Small intestine (tissue), 7 donors: ENCODE data around the gene FAM83C. TPM values are rescaled to one million over a fixed set of nuclear protein-coding genes. Genes with fewer than 3 reads are reported as not detected.

Experiments used
- DNase-seq, 2 donors: peaks; one replicate each; pipeline versions ENCODE4 v3.0.0 to v3.0.0-alpha.2; 2013
- FAIRE-seq: peaks from 2 replicates; lab custom pipeline; 2012; peaks lifted over from hg19 to GRCh38; lab: Jason Lieb, UNC
- H3K27ac ChIP-seq, 3 donors: one replicate each; pipeline ENCODE4 v1.5.1; 2013; ENCODE audit warnings: low read length in 2 of 3, mild to moderate bottlenecking in 2 of 3, control low read depth in 1 of 3, inconsistent platforms in 1 of 3, low read depth in 1 of 3, moderate library complexity in 1 of 3
- H3K27me3 ChIP-seq, 3 donors: one replicate each; pipeline ENCODE4 v1.6.1; 2013; ENCODE audit warnings: low read length in 3 of 3, inconsistent platforms in 1 of 3; ENCODE audit not compliant: control insufficient read depth in 3 of 3, insufficient read depth in 3 of 3
- H3K36me3 ChIP-seq, 3 donors: one replicate each; pipeline ENCODE4 v1.6.1; 2013; ENCODE audit warnings: low read length in 3 of 3, inconsistent platforms in 1 of 3, low read depth in 1 of 3, mild to moderate bottlenecking in 1 of 3, moderate library complexity in 1 of 3; ENCODE audit not compliant: control insufficient read depth in 3 of 3, insufficient read depth in 2 of 3
- H3K4me1 ChIP-seq, 3 donors: one replicate each; pipeline ENCODE4 v1.6.1; 2013; ENCODE audit warnings: low read length in 2 of 3, inconsistent platforms in 1 of 3, low read depth in 1 of 3, mild to moderate bottlenecking in 1 of 3, moderate library complexity in 1 of 3; ENCODE audit not compliant: control insufficient read depth in 3 of 3, insufficient read depth in 2 of 3
- H3K4me3 ChIP-seq, 3 donors: one replicate each; pipeline ENCODE4 v1.5.1; 2013; ENCODE audit warnings: low read length in 3 of 3, control low read depth in 1 of 3, inconsistent platforms in 1 of 3, low read depth in 1 of 3, mild to moderate bottlenecking in 1 of 3, moderate library complexity in 1 of 3
- H3K9me3 ChIP-seq, 2 donors: one replicate each; pipeline ENCODE4 v1.6.1; 2013; ENCODE audit warnings: low read depth in 1 of 2, low read length in 1 of 2; ENCODE audit not compliant: control insufficient read depth in 2 of 2, insufficient read depth in 1 of 2
- WGBS, 3 donors: extraction: QIAGEN DNeasy Blood & Tissue Kit; methylation state at CpG; one replicate each; pipeline ENCODE4 v1.1.7; 2013; 5-methylcytosine and 5-hydroxymethylcytosine counted together
- polyA plus RNA-seq, 4 donors: library from polyadenylated mRNA; stranded (reverse) in 3 of 4; unstranded in 1 of 4; fragments of 200-250 nt in 3 of 4; fragments of 120-200 nt in 1 of 4; gene quantifications; one replicate each; pipeline versions ENCODE4 v1.2.1 to v1.2.3, GENCODE V29; 2013
- donor health status: healthy with polysubstance abuse.
- donor health status: control.
- donor health status: control.
- donor health status: Bipolar disorder and iron deficiency.
- donor health status: healthy.

FAM83C gene
- polyA plus RNA-seq, 4 donors: 0.04 to 0.27 TPM; not detected in 2

GRCh38 chr20:35325401-35325800, 33.2 kb upstream of the FAM83C start:
- no peak for FAIRE-seq
- Histone ChIP-seq H3K27me3 (no peaks in the 10 kb centered on the region), H3K9me3 (no peaks in the 10 kb centered on the region), H3K27ac (peak overlapping the region in 2 of 3 donors; percentile 69 to 88), H3K4me1 (peaks cover 4 to 51% (median 6%) of the 10 kb centered on the region in 3 donors), H3K4me3 (no peak overlapping the region), H3K36me3 (peaks cover 0 to 4% (median 0%) of the 10 kb centered on the region in 3 donors)
- DNase-seq: peak; percentile 68 to 80
- 26 to 68% (median 50%) methylated on average over 6 of the region's 6 CpGs for WGBS, 3 donors

GRCh38 chr20:35320396-35321126, 28.3 kb upstream of the FAM83C start:
- FAIRE-seq: no peak
- H3K9me3 ChIP-seq: no peaks in the 10 kb centered on the region
- H3K4me3 ChIP-seq: no peak overlapping the region
- peaks cover 0 to 4% (median 0%) of the 10 kb centered on the region in 3 donors for H3K36me3 ChIP-seq
- H3K27me3 ChIP-seq: no peaks in the 10 kb centered on the region
- 94 to 97% (median 96%) methylated on average over 3 of the region's 3 CpGs for WGBS, 3 donors
- H3K27ac ChIP-seq: peak overlapping the region in 2 of 3 donors; percentile 35 to 86
- H3K4me1 ChIP-seq: peaks cover 3 to 45% (median 3%) of the 10 kb centered on the region in 3 donors
- DNase-seq: peak in 1 of 2 donors; percentile 74

- no peak for FAIRE-seq
- Histone ChIP-seq H3K27me3 (no peaks in the 10 kb centered on the region), H3K9me3 (no peaks in the 10 kb centered on the region), H3K36me3 (peaks cover 0 to 4% (median 0%) of the 10 kb centered on the region in 3 donors), H3K4me3 (no peak overlapping the region), H3K27ac (peak overlapping the region in 2 of 3 donors; percentile 35 to 86), H3K4me1 (peaks cover 3 to 41% (median 3%) of the 10 kb centered on the region in 3 donors)
- peak in 1 of 2 donors; percentile 36 for DNase-seq
Measured at GRCh38 chr20:35319871-35320197, 27.6 kb upstream of the FAM83C start.

- no peak overlapping the region for H3K4me3 ChIP-seq
- peaks cover 0 to 4% (median 0%) of the 10 kb centered on the region in 3 donors for H3K36me3 ChIP-seq
- no peaks in the 10 kb centered on the region for H3K9me3 ChIP-seq
- WGBS, 3 donors: 33 to 53% (median 50%) methylated on average over 5 of the region's 5 CpGs
- H3K27ac ChIP-seq: peak overlapping the region; percentile 35 to 86 (median 48)
- DNase-seq (peak; percentile 57 to 80), FAIRE-seq (no peak)
- peaks cover 3 to 41% (median 3%) of the 10 kb centered on the region in 3 donors for H3K4me1 ChIP-seq
- H3K27me3 ChIP-seq: no peaks in the 10 kb centered on the region
Measured at GRCh38 chr20:35319192-35319870, 27.1 kb upstream of the FAM83C start.

- H3K27ac ChIP-seq: peak overlapping the region; percentile 86 to 96 (median 87)
Measured at GRCh38 chr20:35318502-35319157, 26.4 kb upstream of the FAM83C start.

GRCh38 chr20:35317416-35318210, 25.4 kb upstream of the FAM83C start:
- peak overlapping the region; percentile 86 to 96 (median 87) for H3K27ac ChIP-seq
- no peak for FAIRE-seq
- no peaks in the 10 kb centered on the region for H3K9me3 ChIP-seq
- no peak for DNase-seq
- 63 to 83% (median 74%) methylated on average over 5 of the region's 5 CpGs for WGBS, 3 donors
- H3K4me3 ChIP-seq: no peak overlapping the region
- peaks cover 3 to 41% (median 3%) of the 10 kb centered on the region in 3 donors for H3K4me1 ChIP-seq
- H3K27me3 ChIP-seq: no peaks in the 10 kb centered on the region
- H3K36me3 ChIP-seq: peaks cover 0 to 12% (median 0%) of the 10 kb centered on the region in 3 donors

More at GRCh38 chr20:35318502-35319157, 26.4 kb upstream of the FAM83C start:
- no peaks in the 10 kb centered on the region for H3K27me3 ChIP-seq
- peaks cover 0 to 9% (median 0%) of the 10 kb centered on the region in 3 donors for H3K36me3 ChIP-seq
- H3K4me3 ChIP-seq: no peak overlapping the region
- 15 to 58% (median 37%) methylated on average over 6 of the region's 6 CpGs for WGBS, 3 donors
- DNase-seq (peak; percentile 90 to 97), FAIRE-seq (no peak)
- H3K9me3 ChIP-seq: no peaks in the 10 kb centered on the region
- peaks cover 3 to 41% (median 3%) of the 10 kb centered on the region in 3 donors for H3K4me1 ChIP-seq

- Histone ChIP-seq H3K9me3 (no peaks in the 10 kb centered on the region), H3K4me1 (peaks cover 3 to 41% (median 3%) of the 10 kb centered on the region in 3 donors), H3K36me3 (peaks cover 0 to 14% (median 0%) of the 10 kb centered on the region in 3 donors), H3K27me3 (no peaks in the 10 kb centered on the region), H3K27ac (no peak overlapping the region), H3K4me3 (no peak overlapping the region)
- FAIRE-seq (no peak), DNase-seq (peak in 1 of 2 donors; percentile 37)
- WGBS, 3 donors: 91 to 95% (median 91%) methylated on average over 2 of the region's 2 CpGs
Measured at GRCh38 chr20:35316086-35316485, 23.9 kb upstream of the FAM83C start.
